ENCODE measurements around the gene C4A.
"Not testable (repeated sequence)": the region's sequence is repeated elsewhere in the genome, so short reads cannot be mapped to it uniquely, and the experiment has no call there.

C4A gene

DNA sequence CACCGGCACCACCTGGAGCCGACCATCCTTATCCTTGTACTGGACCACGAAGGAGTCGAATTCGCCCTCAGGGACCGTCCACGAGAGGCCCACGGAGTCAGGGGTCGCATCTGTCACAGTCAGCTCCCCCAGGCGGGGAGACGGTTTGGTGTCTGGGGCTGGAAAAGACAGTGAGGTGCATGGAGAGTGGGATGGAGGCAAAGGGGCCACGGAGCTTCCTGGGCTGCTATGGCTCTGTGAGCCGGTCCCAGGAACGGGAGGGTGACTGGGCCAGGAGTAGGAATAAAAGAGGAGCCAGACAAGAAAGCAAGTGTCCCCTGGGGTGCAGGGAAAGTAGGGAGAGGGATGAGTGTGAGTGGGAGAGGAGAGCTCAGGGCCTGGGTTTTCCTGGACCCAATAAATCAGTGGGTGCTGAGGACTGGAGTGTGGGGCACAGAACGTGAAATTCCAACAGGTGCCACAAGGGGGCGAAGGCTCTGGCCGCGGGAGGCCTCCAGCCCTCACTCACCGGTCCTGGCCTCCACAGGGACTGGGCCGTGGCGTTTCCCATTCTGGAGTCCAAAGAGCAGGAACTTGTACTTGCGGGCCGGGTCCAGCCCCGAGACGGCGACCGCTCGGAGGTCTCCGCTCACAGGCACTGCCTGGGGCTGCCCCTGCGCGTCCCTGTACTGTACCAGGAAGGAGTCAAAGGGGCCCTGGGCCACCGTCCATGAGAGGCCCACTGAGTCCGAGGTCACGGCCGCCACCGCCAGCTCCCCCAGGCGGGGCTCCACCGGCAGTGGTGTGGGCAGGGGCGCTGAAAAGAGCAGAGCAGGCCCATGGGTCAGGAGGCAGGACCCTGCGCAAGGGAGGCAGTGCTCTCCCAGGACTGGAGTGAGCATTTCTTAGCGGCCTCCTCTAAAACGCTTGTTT is 66.3 kb downstream of the C4A start:
- no peak overlapping the region for H3K4me3 ChIP-seq (ENCODE audit: low read depth, low read length)

- H3K4me3 ChIP-seq (ENCODE audit: low read depth, low read length), result not testable (repeated sequence)
These were observed 67.3 kb downstream of the C4A start for GRCh38 chr6:32049149-32049548.

DNA sequence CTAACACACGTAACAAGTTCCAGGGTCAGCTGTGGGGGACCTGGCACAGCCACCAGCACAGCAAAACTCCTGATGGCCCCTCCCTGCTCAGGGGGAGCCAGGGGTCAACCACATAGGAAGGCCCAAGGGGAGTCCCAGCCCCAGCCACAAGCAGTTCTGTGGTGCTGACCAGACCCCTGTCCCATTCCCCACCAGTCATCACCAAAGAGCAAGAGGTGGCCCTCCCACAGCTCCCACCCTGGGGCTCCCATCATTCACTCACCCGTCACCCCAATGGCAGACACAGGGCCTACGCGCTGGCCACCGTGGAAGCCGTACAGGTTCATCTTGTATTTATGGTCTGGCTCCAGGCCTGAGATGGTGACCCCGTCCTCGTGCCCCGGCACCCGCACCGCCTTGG is 67.9 kb downstream of the C4A start:
- H3K4me3 ChIP-seq (ENCODE audit: low read depth, low read length), result not testable (repeated sequence)

- no peak overlapping the region for H3K4me3 ChIP-seq (ENCODE audit: low read depth, low read length)
These were observed 68.7 kb downstream of the C4A start for GRCh38 chr6:32050562-32050961.

All from iPS-11a (cell line).